ENCODE measurements around the gene WASF3.

DNA sequence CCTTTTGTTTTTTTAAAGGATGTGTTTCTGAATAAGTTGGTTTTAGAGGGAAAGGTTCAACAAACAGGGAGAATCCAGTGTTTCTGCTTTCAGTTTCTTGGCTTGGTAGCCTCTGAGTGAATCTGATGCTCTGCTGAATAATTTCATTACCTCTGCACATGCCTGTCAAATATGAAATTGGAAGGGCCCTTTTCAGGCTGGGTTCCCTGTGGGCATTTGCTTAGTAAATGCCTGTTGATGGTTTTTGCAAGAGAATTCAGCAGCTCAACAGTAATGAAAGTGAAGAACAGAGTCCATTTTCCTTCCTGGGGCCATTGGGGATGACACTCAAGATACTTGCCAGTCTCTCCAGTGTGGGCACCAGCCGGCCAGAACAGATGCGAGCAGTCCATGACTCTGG lies 128.8 kb downstream of the WASF3 start:
- TF ChIP-seq, protein P1, sequence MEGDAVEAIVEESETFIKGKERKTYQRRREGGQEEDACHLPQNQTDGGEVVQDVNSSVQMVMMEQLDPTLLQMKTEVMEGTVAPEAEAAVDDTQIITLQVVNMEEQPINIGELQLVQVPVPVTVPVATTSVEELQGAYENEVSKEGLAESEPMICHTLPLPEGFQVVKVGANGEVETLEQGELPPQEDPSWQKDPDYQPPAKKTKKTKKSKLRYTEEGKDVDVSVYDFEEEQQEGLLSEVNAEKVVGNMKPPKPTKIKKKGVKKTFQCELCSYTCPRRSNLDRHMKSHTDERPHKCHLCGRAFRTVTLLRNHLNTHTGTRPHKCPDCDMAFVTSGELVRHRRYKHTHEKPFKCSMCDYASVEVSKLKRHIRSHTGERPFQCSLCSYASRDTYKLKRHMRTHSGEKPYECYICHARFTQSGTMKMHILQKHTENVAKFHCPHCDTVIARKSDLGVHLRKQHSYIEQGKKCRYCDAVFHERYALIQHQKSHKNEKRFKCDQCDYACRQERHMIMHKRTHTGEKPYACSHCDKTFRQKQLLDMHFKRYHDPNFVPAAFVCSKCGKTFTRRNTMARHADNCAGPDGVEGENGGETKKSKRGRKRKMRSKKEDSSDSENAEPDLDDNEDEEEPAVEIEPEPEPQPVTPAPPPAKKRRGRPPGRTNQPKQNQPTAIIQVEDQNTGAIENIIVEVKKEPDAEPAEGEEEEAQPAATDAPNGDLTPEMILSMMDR (IDR thresholded peaks at IDR 0.05 in 4 of 5, conservative IDR thresholded peaks at IDR 0.05 in 1 of 5), result no peak
- no peak for TF ChIP-seq POLR2A (IDR thresholded peaks at IDR 0.05)

All from gastrocnemius medialis (tissue), 4 donors.